OCI-LY7 (cell line): ENCODE results near the gene CNN1. TPM values are rescaled to one million over a fixed set of nuclear protein-coding genes. Genes with fewer than 3 reads are reported as not detected.
A peak's percentile ranks its signal among the peaks of the same experiment; 100 is the strongest.

Experiments used
- BruUV-seq: library from RNA; stranded (reverse); fragments of 400-500 nt; replicated peaks from 2 replicates; lab custom pipeline; 2021; lab: Mats Ljungman, UMichigan
- CTCF ChIA-PET: fragments of 300-600 bp; sonication (Branson Sonifier 250); formaldehyde crosslinking; loops from one replicate; lab custom pipeline; 2022; ENCODE audit warnings: antibody characterized with exemption; ENCODE audit not compliant: unreplicated experiment; lab: Charles Lee
- POLR2A ChIA-PET: fragments of 300-600 bp; sonication (Branson Sonifier 250); formaldehyde crosslinking; loops from one replicate; lab custom pipeline; 2022; ENCODE audit warnings: antibody characterized with exemption; lab: Charles Lee
- DNase-seq: peaks from one replicate; pipeline ENCODE4 v3.0.0-alpha.2; 2015; ENCODE audit warnings: low spot score
- H2AFZ ChIP-seq: fragments of 200-600 bp; sonication (generic), shearing (Covaris generic); 2 replicates; pipeline ENCODE4 v1.6.1; 2014; ENCODE audit warnings: mild to moderate bottlenecking, antibody characterized with exemption, low read length, moderate library complexity
- H3K27ac ChIP-seq: fragments of 200-600 bp; sonication (generic); 2 replicates; pipeline ENCODE4 v1.5.1; 2014; ENCODE audit warnings: mixed run types, low read depth, mild to moderate bottlenecking, moderate library complexity, low read length, inconsistent platforms; ENCODE audit not compliant: poor library complexity, severe bottlenecking
- H3K36me3 ChIP-seq: fragments of 200-600 bp; sonication (generic); 2 replicates; pipeline ENCODE4 v1.6.1; 2014; ENCODE audit warnings: mild to moderate bottlenecking, antibody characterized with exemption, low read length, moderate library complexity, mixed read lengths; ENCODE audit not compliant: insufficient read depth
- H3K4me1 ChIP-seq: fragments of 200-600 bp; sonication (generic); 2 replicates; pipeline ENCODE4 v1.5.1; 2014; ENCODE audit warnings: mild to moderate bottlenecking, low read length; ENCODE audit not compliant: insufficient read depth, poor library complexity, severe bottlenecking
- H3K4me2 ChIP-seq: fragments of 200-600 bp; sonication (generic); 2 replicates; pipeline ENCODE4 v1.6.1; 2014; ENCODE audit warnings: mild to moderate bottlenecking, low read length
- H3K4me3 ChIP-seq: fragments of 200-600 bp; sonication (generic); 2 replicates; pipeline ENCODE4 v1.5.1; 2014; ENCODE audit warnings: mild to moderate bottlenecking, low read depth, low read length; ENCODE audit not compliant: poor library complexity, severe bottlenecking
- H3K79me2 ChIP-seq: fragments of 200-600 bp; sonication (generic); 2 replicates; pipeline ENCODE4 v1.6.1; 2016; ENCODE audit warnings: low read depth, mild to moderate bottlenecking, low read length, moderate library complexity, mixed read lengths; ENCODE audit not compliant: insufficient read depth
- H3K9me2 ChIP-seq: fragments of 200-600 bp; sonication (generic); 2 replicates; pipeline ENCODE4 v1.6.1; 2016; ENCODE audit warnings: mild to moderate bottlenecking, low read length, mixed read lengths; ENCODE audit not compliant: insufficient read depth
- H3K9me3 ChIP-seq: fragments of 200-600 bp; sonication (generic); 2 replicates; pipeline ENCODE4 v1.6.1; 2014; ENCODE audit warnings: mild to moderate bottlenecking, mixed run types, low read length, mixed read lengths
- H4K20me1 ChIP-seq: fragments of 200-600 bp; sonication (generic); 2 replicates; pipeline ENCODE4 v1.6.1; 2014; ENCODE audit warnings: mild to moderate bottlenecking, antibody characterized with exemption, low read length, moderate library complexity, mixed read lengths; ENCODE audit not compliant: insufficient read depth
- EZH2phosphoT487 ChIP-seq: fragments of 200-600 bp; sonication (generic); IDR thresholded peaks from 2 replicates; pipeline ENCODE4 v1.6.1; 2018; ENCODE audit warnings: low read depth, borderline replicate concordance, mild to moderate bottlenecking, mixed run types, antibody characterized with exemption, low read length, moderate library complexity, mixed read lengths
- intact Hi-C: fragments of 100-400 bp; cut with micrococcal nuclease; formaldehyde crosslinking; loops from one replicate; pipeline ENCODE4 v1.10.0; 2022; ENCODE audit not compliant: unreplicated experiment
- total RNA-seq, 2 experiments: library from RNA; depleted of rRNA in 1 of 2; stranded (reverse); fragments of >200 nt in 1 of 2; shearing (Covaris generic) in 1 of 2; gene quantifications; 2 replicates each; pipeline ENCODE4 v1.2.3, GENCODE V29; 2014 to 2022
- TF ChIP-seq, protein P1 (sequence below): fragments of 200-600 bp; sonication (generic); conservative IDR thresholded peaks from 2 replicates; pipeline ENCODE4 v1.5.1; 2014; ENCODE audit warnings: mild to moderate bottlenecking, antibody characterized with exemption, low read length, moderate library complexity, mixed read lengths

The CNN1 gene
- total RNA-seq, 2 experiments from 2014 or later = not detected

DNA sequence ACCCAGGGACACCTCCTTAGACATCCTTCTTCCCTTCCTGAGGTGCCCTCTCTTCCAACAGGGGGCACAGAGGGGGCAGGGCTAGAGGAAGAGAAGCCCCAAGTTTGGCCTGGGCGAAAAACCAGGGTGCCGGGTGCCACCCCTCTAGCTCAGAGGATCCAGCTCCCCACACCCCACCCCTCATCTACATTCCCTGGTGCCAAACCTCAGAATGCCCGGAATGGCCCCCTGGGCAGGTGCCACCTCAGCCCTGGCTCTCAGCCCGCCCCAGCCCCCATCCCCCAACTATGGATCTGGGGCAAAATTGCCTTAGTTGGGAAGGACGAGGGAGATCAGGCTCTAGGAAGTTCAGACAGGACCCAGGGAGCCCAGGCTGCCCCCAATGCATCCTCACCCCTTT, 2.0 kb downstream of the CNN1 start:
- H3K9me2 ChIP-seq = no peaks in the 10 kb centered on the region
- no peak for DNase-seq
- H3K79me2 ChIP-seq = no peaks in the 10 kb centered on the region
- ChIA-PET POLR2A (no interaction called here), CTCF (no interaction called here)
- no peaks in the 10 kb centered on the region for H4K20me1 ChIP-seq
- intact Hi-C loops = no loop called here
- no peaks in the 10 kb centered on the region for H3K9me3 ChIP-seq
- peaks cover 16% of the 10 kb centered on the region for H3K4me1 ChIP-seq
- no peaks in the 10 kb centered on the region for H3K36me3 ChIP-seq
- no peak overlapping the region for H3K27ac ChIP-seq
- BruUV-seq = no TSS peak
- H3K4me2 ChIP-seq = no peak overlapping the region
- no peak overlapping the region for H2AFZ ChIP-seq
- no peak for TF ChIP-seq EZH2phosphoT487
- TF ChIP-seq, protein P1, sequence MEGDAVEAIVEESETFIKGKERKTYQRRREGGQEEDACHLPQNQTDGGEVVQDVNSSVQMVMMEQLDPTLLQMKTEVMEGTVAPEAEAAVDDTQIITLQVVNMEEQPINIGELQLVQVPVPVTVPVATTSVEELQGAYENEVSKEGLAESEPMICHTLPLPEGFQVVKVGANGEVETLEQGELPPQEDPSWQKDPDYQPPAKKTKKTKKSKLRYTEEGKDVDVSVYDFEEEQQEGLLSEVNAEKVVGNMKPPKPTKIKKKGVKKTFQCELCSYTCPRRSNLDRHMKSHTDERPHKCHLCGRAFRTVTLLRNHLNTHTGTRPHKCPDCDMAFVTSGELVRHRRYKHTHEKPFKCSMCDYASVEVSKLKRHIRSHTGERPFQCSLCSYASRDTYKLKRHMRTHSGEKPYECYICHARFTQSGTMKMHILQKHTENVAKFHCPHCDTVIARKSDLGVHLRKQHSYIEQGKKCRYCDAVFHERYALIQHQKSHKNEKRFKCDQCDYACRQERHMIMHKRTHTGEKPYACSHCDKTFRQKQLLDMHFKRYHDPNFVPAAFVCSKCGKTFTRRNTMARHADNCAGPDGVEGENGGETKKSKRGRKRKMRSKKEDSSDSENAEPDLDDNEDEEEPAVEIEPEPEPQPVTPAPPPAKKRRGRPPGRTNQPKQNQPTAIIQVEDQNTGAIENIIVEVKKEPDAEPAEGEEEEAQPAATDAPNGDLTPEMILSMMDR = no peak
- no peak overlapping the region for H3K4me3 ChIP-seq

DNA sequence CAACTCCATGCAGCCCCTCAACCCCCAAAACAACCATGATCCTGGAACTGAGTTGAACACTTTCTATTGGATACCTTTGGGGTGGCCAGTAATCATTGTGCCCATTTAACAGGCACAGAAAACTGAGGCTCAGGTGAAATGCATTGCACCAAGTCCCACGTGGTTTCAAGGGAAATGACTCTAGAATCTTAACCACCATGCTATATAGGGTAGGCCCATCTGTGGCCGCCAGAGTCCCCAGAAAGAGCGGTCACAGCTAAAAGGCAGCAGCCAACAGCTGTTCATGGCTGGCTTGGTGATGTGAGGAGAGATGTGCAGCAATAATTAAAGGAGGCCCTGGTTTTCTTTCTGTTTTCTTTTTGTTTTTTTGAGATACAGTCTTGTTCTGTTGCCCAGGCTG, 2.6 kb downstream of the CNN1 start:
- H2AFZ ChIP-seq = no peak overlapping the region
- H3K79me2 ChIP-seq = no peaks in the 10 kb centered on the region
- no peaks in the 10 kb centered on the region for H4K20me1 ChIP-seq
- no peaks in the 10 kb centered on the region for H3K36me3 ChIP-seq
- intact Hi-C loops = no loop called here
- H3K9me2 ChIP-seq = no peaks in the 10 kb centered on the region
- POLR2A ChIA-PET = interaction anchor here (0.7 kb wide), 1 partner anchor 8 kb away, joined by 4 read pairs; no protein-coding TSS in a partner anchor
- peaks cover 11% of the 10 kb centered on the region for H3K4me1 ChIP-seq
- H3K4me3 ChIP-seq = no peak overlapping the region
- TF ChIP-seq, protein P1 = no peak
- no peak for TF ChIP-seq EZH2phosphoT487
- no peak overlapping the region for H3K4me2 ChIP-seq
- no peak overlapping the region for H3K27ac ChIP-seq
- DNase-seq = peak; percentile 51
- BruUV-seq = no TSS peak
- H3K9me3 ChIP-seq = no peaks in the 10 kb centered on the region
- CTCF ChIA-PET = no interaction called here

GRCh38 chr19:11547929-11548700, 9.5 kb downstream of the CNN1 start:
- ChIA-PET POLR2A (no interaction called here), CTCF (no interaction called here)
- H3K4me2 ChIP-seq = no peak overlapping the region
- no peaks in the 10 kb centered on the region for H3K9me3 ChIP-seq
- no peak overlapping the region for H2AFZ ChIP-seq
- H3K9me2 ChIP-seq = no peaks in the 10 kb centered on the region
- peaks cover 16% of the 10 kb centered on the region for H3K36me3 ChIP-seq
- TF ChIP-seq, protein P1 = no peak
- TF ChIP-seq EZH2phosphoT487 = no peak
- no peak overlapping the region for H3K27ac ChIP-seq
- no peak for DNase-seq
- H3K79me2 ChIP-seq = no peaks in the 10 kb centered on the region
- H4K20me1 ChIP-seq = no peaks in the 10 kb centered on the region
- H3K4me3 ChIP-seq = no peak overlapping the region
- H3K4me1 ChIP-seq = peaks cover 15% of the 10 kb centered on the region
- intact Hi-C loops = no loop called here
- no TSS peak for BruUV-seq
